ENCODE results near the gene EMID1. TPM values are rescaled to one million over a fixed set of nuclear protein-coding genes. Genes with fewer than 3 reads are reported as not detected.

EMID1 gene
- total RNA-seq, 2 experiments from 2014 or later = not detected

DNA sequence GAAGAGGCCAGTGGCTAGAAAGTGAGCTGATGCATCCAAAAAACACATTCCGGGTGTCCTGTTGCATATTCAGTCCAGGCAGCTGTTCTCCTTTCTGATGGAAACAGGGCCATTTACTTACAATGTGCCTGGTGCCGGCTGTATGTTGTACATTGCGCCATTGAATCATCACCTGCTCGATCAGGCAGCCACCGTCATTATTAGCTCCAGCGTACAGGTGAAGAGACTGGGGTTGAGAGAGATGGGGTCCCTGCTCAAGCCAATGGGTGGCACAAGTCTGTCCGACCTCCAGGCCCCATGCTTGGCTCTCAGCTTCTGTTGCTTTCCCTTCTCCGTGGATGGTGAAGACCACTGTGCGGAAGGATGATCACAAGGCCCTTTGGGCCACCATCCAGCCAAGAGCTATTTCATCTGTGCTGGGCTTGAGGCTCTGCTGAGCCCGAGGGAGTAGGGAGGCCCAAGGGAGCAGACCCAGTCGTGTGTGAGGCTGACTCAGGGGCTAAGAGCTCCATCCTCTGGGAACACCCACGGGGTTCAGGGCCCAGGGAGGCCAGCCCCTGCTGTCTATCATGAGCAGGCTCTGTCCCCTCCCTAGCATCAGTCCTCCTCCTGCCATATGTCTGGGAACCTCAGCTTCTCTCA, 20.7 kb upstream of the EMID1 start:
- Histone ChIP-seq H3K9me3 (ENCODE audit: low read length) (no peaks in the 10 kb centered on the region), H2AFZ (ENCODE audit: low read length) (no peak overlapping the region), H3K4me1 (ENCODE audit: insufficient read depth, low read length, poor library complexity, severe bottlenecking) (no peaks in the 10 kb centered on the region), H4K20me1 (ENCODE audit: insufficient read depth, low read length) (no peaks in the 10 kb centered on the region), H3K27ac (ENCODE audit: low read depth, low read length, poor library complexity, severe bottlenecking) (no peak overlapping the region), H3K4me2 (ENCODE audit: low read length) (no peak overlapping the region), H3K9me2 (ENCODE audit: insufficient read depth, low read length) (no peaks in the 10 kb centered on the region), H3K4me3 (ENCODE audit: low read depth, low read length, poor library complexity, severe bottlenecking) (no peak overlapping the region), H3K36me3 (ENCODE audit: insufficient read depth, low read length) (no peaks in the 10 kb centered on the region), H3K79me2 (ENCODE audit: insufficient read depth, low read depth, low read length) (no peaks in the 10 kb centered on the region)
- no peak for TF ChIP-seq EZH2phosphoT487 (IDR thresholded peaks at IDR 0.05; ENCODE audit: borderline replicate concordance, low read depth, low read length)
- TF ChIP-seq, protein P1, sequence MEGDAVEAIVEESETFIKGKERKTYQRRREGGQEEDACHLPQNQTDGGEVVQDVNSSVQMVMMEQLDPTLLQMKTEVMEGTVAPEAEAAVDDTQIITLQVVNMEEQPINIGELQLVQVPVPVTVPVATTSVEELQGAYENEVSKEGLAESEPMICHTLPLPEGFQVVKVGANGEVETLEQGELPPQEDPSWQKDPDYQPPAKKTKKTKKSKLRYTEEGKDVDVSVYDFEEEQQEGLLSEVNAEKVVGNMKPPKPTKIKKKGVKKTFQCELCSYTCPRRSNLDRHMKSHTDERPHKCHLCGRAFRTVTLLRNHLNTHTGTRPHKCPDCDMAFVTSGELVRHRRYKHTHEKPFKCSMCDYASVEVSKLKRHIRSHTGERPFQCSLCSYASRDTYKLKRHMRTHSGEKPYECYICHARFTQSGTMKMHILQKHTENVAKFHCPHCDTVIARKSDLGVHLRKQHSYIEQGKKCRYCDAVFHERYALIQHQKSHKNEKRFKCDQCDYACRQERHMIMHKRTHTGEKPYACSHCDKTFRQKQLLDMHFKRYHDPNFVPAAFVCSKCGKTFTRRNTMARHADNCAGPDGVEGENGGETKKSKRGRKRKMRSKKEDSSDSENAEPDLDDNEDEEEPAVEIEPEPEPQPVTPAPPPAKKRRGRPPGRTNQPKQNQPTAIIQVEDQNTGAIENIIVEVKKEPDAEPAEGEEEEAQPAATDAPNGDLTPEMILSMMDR (conservative IDR thresholded peaks at IDR 0.05; ENCODE audit: low read length) = no peak
- intact Hi-C loops (cut with micrococcal nuclease; ENCODE audit: unreplicated experiment) = no loop called here
- no peak for DNase-seq (ENCODE audit: low spot score)
- ChIA-PET CTCF (ENCODE audit: unreplicated experiment) (no interaction called here), POLR2A (no interaction called here)
- BruUV-seq (replicated peaks) = no TSS peak

- Histone ChIP-seq H2AFZ (ENCODE audit: low read length) (no peak overlapping the region), H3K4me1 (ENCODE audit: insufficient read depth, low read length, poor library complexity, severe bottlenecking) (no peaks in the 10 kb centered on the region), H3K9me3 (ENCODE audit: low read length) (no peaks in the 10 kb centered on the region), H3K79me2 (ENCODE audit: insufficient read depth, low read depth, low read length) (no peaks in the 10 kb centered on the region), H4K20me1 (ENCODE audit: insufficient read depth, low read length) (no peaks in the 10 kb centered on the region), H3K27ac (ENCODE audit: low read depth, low read length, poor library complexity, severe bottlenecking) (no peak overlapping the region), H3K36me3 (ENCODE audit: insufficient read depth, low read length) (no peaks in the 10 kb centered on the region), H3K9me2 (ENCODE audit: insufficient read depth, low read length) (no peaks in the 10 kb centered on the region), H3K4me2 (ENCODE audit: low read length) (no peak overlapping the region), H3K4me3 (ENCODE audit: low read depth, low read length, poor library complexity, severe bottlenecking) (no peak overlapping the region)
- intact Hi-C loops (cut with micrococcal nuclease; ENCODE audit: unreplicated experiment) = no loop called here
- POLR2A ChIA-PET = interaction anchor here (0.7 kb wide), 1 partner anchor 311 kb away, joined by 3 read pairs; no protein-coding TSS in a partner anchor
- no TSS peak for BruUV-seq (replicated peaks)
- CTCF ChIA-PET (ENCODE audit: unreplicated experiment) = no interaction called here
- no peak for TF ChIP-seq EZH2phosphoT487 (IDR thresholded peaks at IDR 0.05; ENCODE audit: borderline replicate concordance, low read depth, low read length)
- TF ChIP-seq, protein P1 (conservative IDR thresholded peaks at IDR 0.05; ENCODE audit: low read length) = no peak
- DNase-seq (ENCODE audit: low spot score) = no peak
These were observed 19.4 kb upstream of the EMID1 start for GRCh38 chr22:29186302-29186701.

GRCh38 chr22:29187831-29188230, 17.9 kb upstream of the EMID1 start:
- Histone ChIP-seq H3K4me1 (ENCODE audit: insufficient read depth, low read length, poor library complexity, severe bottlenecking) (no peaks in the 10 kb centered on the region), H3K9me3 (ENCODE audit: low read length) (no peaks in the 10 kb centered on the region), H4K20me1 (ENCODE audit: insufficient read depth, low read length) (no peaks in the 10 kb centered on the region), H3K36me3 (ENCODE audit: insufficient read depth, low read length) (no peaks in the 10 kb centered on the region), H3K4me2 (ENCODE audit: low read length) (no peak overlapping the region), H3K27ac (ENCODE audit: low read depth, low read length, poor library complexity, severe bottlenecking) (no peak overlapping the region), H2AFZ (ENCODE audit: low read length) (no peak overlapping the region), H3K4me3 (ENCODE audit: low read depth, low read length, poor library complexity, severe bottlenecking) (no peak overlapping the region), H3K9me2 (ENCODE audit: insufficient read depth, low read length) (no peaks in the 10 kb centered on the region), H3K79me2 (ENCODE audit: insufficient read depth, low read depth, low read length) (no peaks in the 10 kb centered on the region)
- intact Hi-C loops (cut with micrococcal nuclease; ENCODE audit: unreplicated experiment) = no loop called here
- no TSS peak for BruUV-seq (replicated peaks)
- POLR2A ChIA-PET = no interaction called here
- TF ChIP-seq, protein P1 (conservative IDR thresholded peaks at IDR 0.05; ENCODE audit: low read length) = no peak
- TF ChIP-seq EZH2phosphoT487 (IDR thresholded peaks at IDR 0.05; ENCODE audit: borderline replicate concordance, low read depth, low read length) = no peak
- CTCF ChIA-PET (ENCODE audit: unreplicated experiment) = no interaction called here
- no peak for DNase-seq (ENCODE audit: low spot score)
